Neural progenitor cell (in vitro differentiated cells): ENCODE results near the gene ACER3. TPM values are rescaled to one million over a fixed set of nuclear protein-coding genes. Genes with fewer than 3 reads are reported as not detected.

Experiments used
- DNase-seq: peaks from one replicate; pipeline ENCODE4 v3.0.0-alpha.2; 2016; ENCODE audit warnings: low spot score
- H2AFZ ChIP-seq: fragments of 200-600 bp; sonication (generic); replicated peaks from 2 replicates; pipeline ENCODE4 v1.6.1; 2016; ENCODE audit warnings: antibody characterized with exemption
- H3F3A ChIP-seq: fragments of 200-600 bp; sonication (generic); 2 replicates; pipeline ENCODE4 v1.6.1; 2016; ENCODE audit warnings: antibody characterized with exemption, low read depth
- H3K27ac ChIP-seq: fragments of 200-600 bp; sonication (generic); 2 replicates; pipeline ENCODE4 v1.5.1; 2016; ENCODE audit warnings: mild to moderate bottlenecking
- H3K27me3 ChIP-seq: fragments of 200-600 bp; sonication (generic); 2 replicates; pipeline ENCODE4 v1.6.1; 2016; ENCODE audit warnings: mild to moderate bottlenecking, moderate library complexity
- H3K36me3 ChIP-seq: fragments of 200-600 bp; sonication (generic); 2 replicates; pipeline ENCODE4 v1.5.1; 2016
- H3K4me1 ChIP-seq: fragments of 200-600 bp; sonication (generic); 2 replicates; pipeline ENCODE4 v1.6.1; 2016; ENCODE audit warnings: mixed run types
- H3K4me2 ChIP-seq: fragments of 200-600 bp; sonication (generic); 2 replicates; pipeline ENCODE4 v1.6.1; 2016
- H3K4me3 ChIP-seq: fragments of 200-600 bp; sonication (generic); 2 replicates; pipeline ENCODE4 v1.5.1; 2016
- H3K79me2 ChIP-seq: fragments of 200-600 bp; sonication (generic); 2 replicates; pipeline ENCODE4 v1.6.1; 2016; ENCODE audit warnings: low read depth
- H3K9ac ChIP-seq: fragments of 200-600 bp; sonication (generic); 2 replicates; pipeline ENCODE4 v1.6.1; 2016
- H3K9me3 ChIP-seq: fragments of 200-600 bp; sonication (generic); 2 replicates; pipeline ENCODE4 v1.5.1; 2016; ENCODE audit warnings: low read depth
- H4K20me1 ChIP-seq: fragments of 200-600 bp; sonication (generic); 2 replicates; pipeline ENCODE4 v1.6.1; 2016; ENCODE audit warnings: low read depth
- H3K27ac Mint-ChIP-seq: 3 replicates; pipeline ENCODE4 v1.8.0; 2021; ENCODE audit warnings: mixed read lengths
- H3K27me3 Mint-ChIP-seq: 2 replicates; pipeline ENCODE4 v1.8.0; 2022; ENCODE audit warnings: low read depth, mild to moderate bottlenecking, inconsistent platforms, moderate library complexity, mixed read lengths; ENCODE audit not compliant: insufficient read depth
- H3K36me3 Mint-ChIP-seq: 3 replicates; pipeline ENCODE4 v1.8.0; 2021; ENCODE audit warnings: mixed read lengths
- H3K4me1 Mint-ChIP-seq: 3 replicates; pipeline ENCODE4 v1.8.0; 2021; ENCODE audit warnings: mixed read lengths
- H3K4me3 Mint-ChIP-seq: 3 replicates; pipeline ENCODE4 v1.8.0; 2021; ENCODE audit warnings: mild to moderate bottlenecking, moderate library complexity, mixed read lengths
- H3K9me3 Mint-ChIP-seq: 3 replicates; pipeline ENCODE4 v1.8.0; 2020; ENCODE audit warnings: mixed read lengths
- EZH2 ChIP-seq: fragments of 200-600 bp; sonication (generic); IDR thresholded peaks from 2 replicates; pipeline ENCODE4 v1.6.1; 2017; ENCODE audit warnings: antibody characterized with exemption, mild to moderate bottlenecking, moderate library complexity
- EZH2phosphoT487 ChIP-seq: fragments of 200-600 bp; sonication (generic); IDR thresholded peaks from 2 replicates; pipeline ENCODE4 v1.6.1; 2017; ENCODE audit warnings: antibody characterized with exemption
- total RNA-seq: library from RNA; depleted of rRNA; stranded (reverse); fragments of >200 nt; gene quantifications from 2 replicates; pipeline ENCODE4 v1.2.3, GENCODE V29; 2015; ENCODE audit warnings: low replicate concordance
- TF ChIP-seq, protein P1 (sequence below): fragments of 200-600 bp; sonication (generic); IDR thresholded peaks from 2 replicates; pipeline ENCODE4 v1.5.1; 2017; ENCODE audit warnings: antibody characterized with exemption, mild to moderate bottlenecking

Gene ACER3
- total RNA-seq, 1 donor from 2014 or later, result 18.9 TPM

DNA sequence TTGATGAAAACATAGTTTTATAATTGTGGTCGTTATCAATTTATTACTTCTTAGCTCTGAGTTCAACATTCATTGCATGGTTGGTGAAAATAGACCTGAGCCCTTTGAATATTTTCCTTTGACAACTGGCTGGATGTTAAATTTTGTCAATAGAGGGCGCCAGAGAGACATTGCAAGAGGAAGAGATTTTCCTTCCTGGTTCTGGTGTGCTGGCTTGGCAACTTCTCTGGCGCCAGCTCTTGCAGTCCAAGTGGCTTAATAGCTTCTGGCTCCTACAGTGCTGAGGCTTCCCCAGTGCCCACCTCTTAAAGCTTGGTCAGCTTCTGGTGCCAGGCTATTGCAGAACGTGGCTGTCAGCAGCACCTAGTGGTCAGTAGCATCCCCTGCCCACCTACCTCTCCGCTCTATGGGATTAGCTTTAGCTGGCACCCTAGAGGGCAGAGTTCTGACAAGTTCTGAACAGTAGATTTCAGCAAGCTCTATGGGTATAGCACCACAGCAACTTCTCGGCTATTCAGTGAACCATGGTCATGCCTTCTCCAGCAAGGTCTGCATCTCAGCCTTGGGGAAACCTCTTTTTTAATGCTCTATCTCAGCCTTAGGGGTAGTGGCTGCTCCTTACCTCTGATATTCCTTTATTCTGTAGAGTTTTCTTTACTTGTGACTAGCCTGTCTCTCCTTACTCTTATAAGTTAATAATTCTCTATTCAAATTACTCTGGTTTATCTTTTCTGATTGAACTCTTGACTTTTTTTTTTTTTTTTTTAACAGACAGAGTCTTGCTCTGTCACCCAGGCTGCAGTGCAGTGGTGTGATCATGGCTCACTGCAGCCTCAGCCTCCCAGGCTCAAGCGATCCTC lies 59.4 kb downstream of the ACER3 start:
- no peaks in the 10 kb centered on the region for H3K9me3 Mint-ChIP-seq
- H3K36me3 Mint-ChIP-seq, result no peaks in the 10 kb centered on the region
- Histone ChIP-seq H3K4me2 (peak overlapping the region; percentile 11), H3K9me3 (no peaks in the 10 kb centered on the region), H2AFZ (no peak overlapping the region), H3K4me1 (no peaks in the 10 kb centered on the region), H3K9ac (no peak overlapping the region), H3K27ac (no peak overlapping the region), H3K36me3 (no peaks in the 10 kb centered on the region), H3K79me2 (no peaks in the 10 kb centered on the region), H3K4me3 (no peak overlapping the region), H3K27me3 (no peaks in the 10 kb centered on the region), H4K20me1 (peaks cover 5% of the 10 kb centered on the region), H3F3A (no peaks in the 10 kb centered on the region)
- no peaks in the 10 kb centered on the region for H3K27me3 Mint-ChIP-seq
- H3K27ac Mint-ChIP-seq, result no peak overlapping the region
- H3K4me3 Mint-ChIP-seq, result no peak overlapping the region
- no peaks in the 10 kb centered on the region for H3K4me1 Mint-ChIP-seq
- DNase-seq, result peak; percentile 89
- no peak for TF ChIP-seq EZH2
- TF ChIP-seq, protein P1, sequence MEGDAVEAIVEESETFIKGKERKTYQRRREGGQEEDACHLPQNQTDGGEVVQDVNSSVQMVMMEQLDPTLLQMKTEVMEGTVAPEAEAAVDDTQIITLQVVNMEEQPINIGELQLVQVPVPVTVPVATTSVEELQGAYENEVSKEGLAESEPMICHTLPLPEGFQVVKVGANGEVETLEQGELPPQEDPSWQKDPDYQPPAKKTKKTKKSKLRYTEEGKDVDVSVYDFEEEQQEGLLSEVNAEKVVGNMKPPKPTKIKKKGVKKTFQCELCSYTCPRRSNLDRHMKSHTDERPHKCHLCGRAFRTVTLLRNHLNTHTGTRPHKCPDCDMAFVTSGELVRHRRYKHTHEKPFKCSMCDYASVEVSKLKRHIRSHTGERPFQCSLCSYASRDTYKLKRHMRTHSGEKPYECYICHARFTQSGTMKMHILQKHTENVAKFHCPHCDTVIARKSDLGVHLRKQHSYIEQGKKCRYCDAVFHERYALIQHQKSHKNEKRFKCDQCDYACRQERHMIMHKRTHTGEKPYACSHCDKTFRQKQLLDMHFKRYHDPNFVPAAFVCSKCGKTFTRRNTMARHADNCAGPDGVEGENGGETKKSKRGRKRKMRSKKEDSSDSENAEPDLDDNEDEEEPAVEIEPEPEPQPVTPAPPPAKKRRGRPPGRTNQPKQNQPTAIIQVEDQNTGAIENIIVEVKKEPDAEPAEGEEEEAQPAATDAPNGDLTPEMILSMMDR, result peak; percentile 97

DNA sequence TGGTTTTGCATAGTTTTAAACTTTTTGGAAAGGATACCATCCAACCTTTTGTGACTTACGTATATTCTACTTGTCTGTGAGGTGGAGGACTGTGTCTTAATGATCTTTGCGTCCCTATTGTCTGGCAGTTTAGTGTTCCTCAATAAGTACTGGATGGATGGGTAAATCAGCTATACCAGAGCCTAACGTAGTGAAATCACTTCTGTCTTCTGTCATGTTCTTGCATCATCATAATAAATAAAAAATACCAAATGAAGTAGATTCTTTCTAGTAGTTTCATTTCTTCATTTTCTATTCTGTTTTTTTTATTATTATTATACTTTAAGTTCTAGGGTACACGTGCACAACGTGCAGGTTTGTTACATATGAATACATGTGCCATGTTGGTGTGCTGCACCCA lies 66.4 kb downstream of the ACER3 start:
- Histone ChIP-seq H3K79me2 (no peaks in the 10 kb centered on the region), H3K9ac (no peak overlapping the region), H3K4me1 (no peaks in the 10 kb centered on the region), H3K4me3 (no peak overlapping the region), H3K27ac (no peak overlapping the region), H2AFZ (no peak overlapping the region), H3F3A (no peaks in the 10 kb centered on the region), H3K9me3 (no peaks in the 10 kb centered on the region), H3K36me3 (no peaks in the 10 kb centered on the region), H4K20me1 (no peaks in the 10 kb centered on the region), H3K27me3 (no peaks in the 10 kb centered on the region), H3K4me2 (no peak overlapping the region)
- Mint-ChIP-seq H3K4me3 (no peak overlapping the region), H3K36me3 (peaks cover 8% of the 10 kb centered on the region), H3K4me1 (no peaks in the 10 kb centered on the region), H3K27ac (no peak overlapping the region), H3K9me3 (peaks cover 2% of the 10 kb centered on the region), H3K27me3 (no peaks in the 10 kb centered on the region)
- no peak for DNase-seq
- TF ChIP-seq EZH2phosphoT487, result no peak
- TF ChIP-seq, protein P1, result no peak
- no peak for TF ChIP-seq EZH2

DNA sequence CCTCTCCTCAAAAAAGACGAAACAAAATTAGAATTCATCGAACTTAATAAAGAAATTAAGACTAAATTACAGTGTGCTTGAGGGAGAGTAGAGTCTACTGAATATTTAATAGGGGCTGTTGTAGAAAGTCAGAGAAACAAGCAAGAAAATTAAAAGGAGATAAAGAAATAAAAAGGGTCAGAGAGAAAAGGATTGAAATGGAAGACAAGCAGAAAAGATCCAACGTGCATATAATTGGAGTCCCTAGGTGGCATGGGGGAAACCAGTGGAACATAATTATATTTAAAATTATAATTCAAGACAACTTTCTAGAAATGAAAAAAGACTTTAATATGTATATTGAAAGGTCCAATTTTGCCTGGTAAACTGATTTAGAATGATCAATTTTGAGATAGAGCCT lies 74.3 kb downstream of the ACER3 start:
- no peaks in the 10 kb centered on the region for H3K4me1 Mint-ChIP-seq
- peaks cover 2% of the 10 kb centered on the region for H3K27me3 Mint-ChIP-seq

More for the DNA sequence above, 74.3 kb downstream of the ACER3 start:
- Histone ChIP-seq H4K20me1 (no peaks in the 10 kb centered on the region), H3K4me3 (no peak overlapping the region), H3K4me1 (no peaks in the 10 kb centered on the region), H3K27me3 (no peaks in the 10 kb centered on the region), H3K9ac (no peak overlapping the region), H3K79me2 (no peaks in the 10 kb centered on the region), H3F3A (no peaks in the 10 kb centered on the region), H3K4me2 (no peak overlapping the region), H2AFZ (no peak overlapping the region), H3K36me3 (peaks cover 3% of the 10 kb centered on the region), H3K9me3 (peaks cover 15% of the 10 kb centered on the region), H3K27ac (no peak overlapping the region)
- TF ChIP-seq EZH2phosphoT487 (no peak), EZH2 (no peak)
- TF ChIP-seq, protein P1, result no peak
- H3K36me3 Mint-ChIP-seq, result peaks cover 20% of the 10 kb centered on the region
- no peak overlapping the region for H3K27ac Mint-ChIP-seq
- H3K9me3 Mint-ChIP-seq, result peaks cover 15% of the 10 kb centered on the region
- peak; percentile 35 for DNase-seq
- no peak overlapping the region for H3K4me3 Mint-ChIP-seq
